Heart left ventricle (tissue), 13 donors: ENCODE results near the gene PJVK.

ENCODE experiments used
- CTCF ChIP-seq, 12 donors: fragments of 200-600 bp; sonication (generic) in 4 of 12; IDR thresholded peaks; one replicate each; pipeline versions ENCODE4 v1.5.0 to v1.8.0; 2018 to 2022; ENCODE audit warnings: antibody characterized with exemption in 12 of 12, mild to moderate bottlenecking in 5 of 12
- POLR2A ChIP-seq, 2 donors: fragments of 450-650 bp; IDR thresholded peaks; one replicate each; pipeline ENCODE4 v1.6.1; 2017; ENCODE audit warnings: antibody characterized with exemption in 2 of 2, mild to moderate bottlenecking in 2 of 2, moderate library complexity in 2 of 2
- donor health status: ischemic (EF 13 %, LVEDD 7.1; RV severe dilation, severe dysfunction).
- donor health status: DM: no; HTN: yes; CAD: no.
- donor health status: DM: no; HTN: no; CAD: no.
- donor health status: ischemic (EF 25% LVEDD 6.9; RV normal size, moderate dysfunction).
- donor health status: ischemic (EF 25% LVEDD 5.7; RV mildly dilated, moderate dysfunction).
- donor health status: ischemic (EF 35%, LVEDD 5.7; RV mildly dilated, moderate dysfunction).
- donor health status: nonischemic (EF 11% LVEDD 7.7; RV severe dilation, severe dysfunction).
- donor health status: DM: yes; HTN: yes; CAD: no.
- donor health status: PGD.
- donor health status: ischemic (EF 29% LVEDD 5.4; RV normal size, mild dysfunction).
- donor health status: nonischemic (EF 23%, LVEDD 6.1; RV moderate dilation, normal function).

- no peak for TF ChIP-seq POLR2A (IDR thresholded peaks at IDR 0.05)
- no peak for TF ChIP-seq CTCF (IDR thresholded peaks at IDR 0.05)
Measured at GRCh38 chr2:178484245-178485041, 33.3 kb downstream of the PJVK start.
